Measurements from ENCODE around the gene GRID1. TPM values are rescaled to one million over a fixed set of nuclear protein-coding genes. Genes with fewer than 3 reads are reported as not detected.
A peak's percentile ranks its signal among the peaks of the same experiment; 100 is the strongest.

GRID1 gene
- total and polyA plus RNA-seq, 7 experiments from 2014 or later: not detected

GRCh38 chr10:85920311-85920710 is 446.3 kb downstream of the GRID1 start:
- H3K4me1 ChIP-seq (ENCODE audit: control insufficient read depth in 2 of 2, insufficient read depth in 2 of 2, low read length in 2 of 2): no peaks in the 10 kb centered on the region
- no peaks in the 10 kb centered on the region for H3K27me3 ChIP-seq (ENCODE audit: control insufficient read depth in 2 of 2, insufficient read depth in 2 of 2, low read length in 2 of 2)
- ChIA-PET CTCF (no interaction called here), POLR2A (no interaction called here)
- H3K4me3 Mint-ChIP-seq: no peak overlapping the region
- H3K4me1 Mint-ChIP-seq: no peaks in the 10 kb centered on the region
- H3K27ac ChIP-seq (ENCODE audit: low read depth, low read length): no peak overlapping the region
- H3K36me3 ChIP-seq (ENCODE audit: control insufficient read depth in 2 of 3, insufficient read depth in 3 of 3, low read length in 3 of 3): no peaks in the 10 kb centered on the region
- ATAC-seq: no peak
- H3K4me3 ChIP-seq (ENCODE audit: low read length): no peak overlapping the region
- H3K27ac Mint-ChIP-seq: no peak overlapping the region
- no peak for DNase-seq
- no peaks in the 10 kb centered on the region for H3K36me3 Mint-ChIP-seq
- no peaks in the 10 kb centered on the region for H3K9me3 ChIP-seq (ENCODE audit: control insufficient read depth in 2 of 3, low read length in 3 of 3)
- peaks cover 0 to 2% (median 0%) of the 10 kb centered on the region in 11 donors for H3K9me3 Mint-ChIP-seq
- peaks cover 0 to 17% (median 4%) of the 10 kb centered on the region in 5 donors for H3K27me3 Mint-ChIP-seq
- intact Hi-C loops (cut with micrococcal nuclease): no loop called here

DNA sequence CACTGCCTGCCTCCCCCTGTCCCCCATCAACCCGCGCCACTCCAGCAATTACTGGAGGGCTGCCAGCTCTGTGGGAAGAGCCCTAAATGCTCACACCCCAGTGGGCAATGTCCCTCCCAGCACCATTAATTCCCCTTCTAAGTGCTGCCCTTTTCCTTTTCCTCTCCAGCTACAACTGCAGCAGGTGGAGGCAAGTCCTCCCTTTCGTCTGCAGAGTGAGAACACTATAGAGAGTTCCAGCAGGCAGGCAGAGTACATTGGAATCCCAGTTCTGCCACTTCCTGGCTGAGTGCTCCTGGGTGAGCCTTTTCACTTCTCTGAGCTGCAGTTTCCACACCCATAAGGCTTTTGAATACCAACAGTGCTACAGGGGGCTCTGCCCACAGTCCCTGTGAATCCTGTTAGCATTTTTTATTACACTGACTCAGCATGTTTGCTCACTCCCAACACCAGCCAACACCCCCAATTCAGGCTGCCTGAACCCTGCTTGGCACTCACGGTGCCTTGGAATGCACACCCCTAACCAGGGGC is 447.0 kb downstream of the GRID1 start:
- Mint-ChIP-seq H3K36me3 (no peaks in the 10 kb centered on the region), H3K27me3 (peaks cover 0 to 17% (median 4%) of the 10 kb centered on the region in 5 donors), H3K9me3 (peaks cover 0 to 2% (median 0%) of the 10 kb centered on the region in 11 donors), H3K27ac (no peak overlapping the region), H3K4me1 (no peaks in the 10 kb centered on the region), H3K4me3 (no peak overlapping the region)
- H3K27me3 ChIP-seq (ENCODE audit: control insufficient read depth in 2 of 2, insufficient read depth in 2 of 2, low read length in 2 of 2): no peaks in the 10 kb centered on the region
- no peaks in the 10 kb centered on the region for H3K4me1 ChIP-seq (ENCODE audit: control insufficient read depth in 2 of 2, insufficient read depth in 2 of 2, low read length in 2 of 2)
- no peaks in the 10 kb centered on the region for H3K9me3 ChIP-seq (ENCODE audit: control insufficient read depth in 2 of 3, low read length in 3 of 3)
- CTCF ChIA-PET: no interaction called here
- intact Hi-C loops (cut with micrococcal nuclease): no loop called here
- DNase-seq (no peak), ATAC-seq (no peak)
- no peak overlapping the region for H3K27ac ChIP-seq (ENCODE audit: low read depth, low read length)
- no peaks in the 10 kb centered on the region for H3K36me3 ChIP-seq (ENCODE audit: control insufficient read depth in 2 of 3, insufficient read depth in 3 of 3, low read length in 3 of 3)
- H3K4me3 ChIP-seq (ENCODE audit: low read length): no peak overlapping the region
- POLR2A ChIA-PET: no interaction called here

GRCh38 chr10:85918371-85918770 is 448.2 kb downstream of the GRID1 start:
- H3K36me3 ChIP-seq (ENCODE audit: control insufficient read depth in 2 of 3, insufficient read depth in 3 of 3, low read length in 3 of 3): no peaks in the 10 kb centered on the region
- POLR2A ChIA-PET: no interaction called here
- H3K27ac ChIP-seq (ENCODE audit: low read depth, low read length): no peak overlapping the region
- no peak overlapping the region for H3K4me3 ChIP-seq (ENCODE audit: low read length)
- Mint-ChIP-seq H3K27me3 (peaks cover 0 to 17% (median 0%) of the 10 kb centered on the region in 5 donors), H3K27ac (no peak overlapping the region), H3K36me3 (no peaks in the 10 kb centered on the region), H3K4me3 (no peak overlapping the region), H3K4me1 (no peaks in the 10 kb centered on the region), H3K9me3 (no peaks in the 10 kb centered on the region)
- no peaks in the 10 kb centered on the region for H3K9me3 ChIP-seq (ENCODE audit: control insufficient read depth in 2 of 3, low read length in 3 of 3)
- ATAC-seq (no peak), DNase-seq (no peak)
- H3K27me3 ChIP-seq (ENCODE audit: control insufficient read depth in 2 of 2, insufficient read depth in 2 of 2, low read length in 2 of 2): no peaks in the 10 kb centered on the region
- intact Hi-C loops (cut with micrococcal nuclease): no loop called here
- no peaks in the 10 kb centered on the region for H3K4me1 ChIP-seq (ENCODE audit: control insufficient read depth in 2 of 2, insufficient read depth in 2 of 2, low read length in 2 of 2)
- CTCF ChIA-PET: no interaction called here

DNA sequence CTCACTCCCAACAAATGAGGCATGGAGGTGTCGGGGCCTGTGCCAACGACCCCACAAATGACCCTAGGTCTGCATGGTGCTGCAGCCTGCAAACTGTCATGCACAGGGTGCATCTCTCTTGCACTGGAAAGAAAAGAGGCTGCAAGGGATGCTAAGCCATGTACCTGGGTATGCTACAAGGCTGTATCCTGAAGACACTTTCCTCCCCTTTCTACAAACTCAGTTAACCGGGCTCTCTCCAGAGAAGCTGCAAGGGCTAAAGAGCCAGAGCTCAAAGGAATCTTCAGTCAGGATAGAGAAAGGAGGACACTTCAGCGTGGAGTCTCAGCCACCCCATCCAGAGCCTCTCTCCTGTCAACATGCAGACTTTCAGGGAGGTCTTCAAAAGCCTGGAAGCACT is 449.0 kb downstream of the GRID1 start:
- Histone ChIP-seq H3K4me3 (ENCODE audit: low read length) (no peak overlapping the region), H3K36me3 (ENCODE audit: control insufficient read depth in 2 of 3, insufficient read depth in 3 of 3, low read length in 3 of 3) (no peaks in the 10 kb centered on the region), H3K27me3 (ENCODE audit: control insufficient read depth in 2 of 2, insufficient read depth in 2 of 2, low read length in 2 of 2) (no peaks in the 10 kb centered on the region), H3K27ac (ENCODE audit: low read depth, low read length) (no peak overlapping the region), H3K4me1 (ENCODE audit: control insufficient read depth in 2 of 2, insufficient read depth in 2 of 2, low read length in 2 of 2) (no peaks in the 10 kb centered on the region), H3K9me3 (ENCODE audit: control insufficient read depth in 2 of 3, low read length in 3 of 3) (no peaks in the 10 kb centered on the region)
- DNase-seq (no peak), ATAC-seq (no peak)
- Mint-ChIP-seq H3K27me3 (peaks cover 0 to 17% (median 0%) of the 10 kb centered on the region in 5 donors), H3K4me3 (no peak overlapping the region), H3K9me3 (no peaks in the 10 kb centered on the region), H3K36me3 (no peaks in the 10 kb centered on the region), H3K27ac (no peak overlapping the region), H3K4me1 (no peaks in the 10 kb centered on the region)
- ChIA-PET POLR2A (no interaction called here), CTCF (no interaction called here)
- intact Hi-C loops (cut with micrococcal nuclease): no loop called here

DNA sequence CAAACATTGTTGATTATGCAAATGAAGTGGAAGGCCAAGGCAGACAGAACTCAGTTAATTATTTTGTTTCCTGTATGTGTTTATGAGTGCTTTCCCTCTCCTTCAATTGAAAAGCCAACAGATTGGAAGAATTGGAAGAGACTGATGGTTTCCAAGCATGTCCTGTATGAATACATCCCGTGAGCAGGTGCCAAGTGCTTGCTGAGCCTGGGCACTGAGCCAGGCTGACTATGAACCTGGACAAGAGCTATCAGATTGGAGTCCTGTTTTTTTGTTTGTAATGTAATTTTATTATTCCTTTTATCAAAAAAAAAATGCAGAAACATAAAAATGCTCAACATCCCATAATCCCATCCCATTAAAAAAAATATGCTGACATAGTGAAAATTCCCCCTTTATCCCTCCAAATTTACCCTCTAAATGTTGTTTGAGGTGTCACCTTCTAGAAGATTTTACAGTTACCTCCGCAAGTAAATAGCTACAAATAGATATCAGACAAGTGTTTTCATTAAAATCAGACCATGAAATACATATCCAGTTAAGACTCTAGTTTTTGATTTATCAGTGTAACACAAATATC is 449.5 kb downstream of the GRID1 start:
- Histone ChIP-seq H3K27ac (ENCODE audit: low read depth, low read length) (no peak overlapping the region), H3K9me3 (ENCODE audit: control insufficient read depth in 2 of 3, low read length in 3 of 3) (no peaks in the 10 kb centered on the region), H3K27me3 (ENCODE audit: control insufficient read depth in 2 of 2, insufficient read depth in 2 of 2, low read length in 2 of 2) (no peaks in the 10 kb centered on the region), H3K4me1 (ENCODE audit: control insufficient read depth in 2 of 2, insufficient read depth in 2 of 2, low read length in 2 of 2) (no peaks in the 10 kb centered on the region), H3K4me3 (ENCODE audit: low read length) (no peak overlapping the region), H3K36me3 (ENCODE audit: control insufficient read depth in 2 of 3, insufficient read depth in 3 of 3, low read length in 3 of 3) (no peaks in the 10 kb centered on the region)
- ATAC-seq (no peak), DNase-seq (no peak)
- Mint-ChIP-seq H3K36me3 (no peaks in the 10 kb centered on the region), H3K27ac (no peak overlapping the region), H3K4me1 (no peaks in the 10 kb centered on the region), H3K9me3 (no peaks in the 10 kb centered on the region), H3K27me3 (peaks cover 0 to 22% (median 0%) of the 10 kb centered on the region in 5 donors), H3K4me3 (no peak overlapping the region)
- intact Hi-C loops (cut with micrococcal nuclease): no loop called here
- ChIA-PET CTCF (no interaction called here), POLR2A (no interaction called here)

GRCh38 chr10:85916286-85916685 is 450.3 kb downstream of the GRID1 start:
- intact Hi-C loops (cut with micrococcal nuclease): no loop called here
- H3K4me3 ChIP-seq (ENCODE audit: low read length): no peak overlapping the region
- no peak overlapping the region for H3K27ac ChIP-seq (ENCODE audit: low read depth, low read length)
- Mint-ChIP-seq H3K36me3 (no peaks in the 10 kb centered on the region), H3K9me3 (no peaks in the 10 kb centered on the region), H3K4me1 (no peaks in the 10 kb centered on the region), H3K27me3 (peaks cover 0 to 23% (median 0%) of the 10 kb centered on the region in 5 donors), H3K27ac (no peak overlapping the region), H3K4me3 (no peak overlapping the region)
- ChIA-PET CTCF (no interaction called here), POLR2A (no interaction called here)
- H3K4me1 ChIP-seq (ENCODE audit: control insufficient read depth in 2 of 2, insufficient read depth in 2 of 2, low read length in 2 of 2): no peaks in the 10 kb centered on the region
- DNase-seq (no peak), ATAC-seq (no peak)
- H3K36me3 ChIP-seq (ENCODE audit: control insufficient read depth in 2 of 3, insufficient read depth in 3 of 3, low read length in 3 of 3): no peaks in the 10 kb centered on the region
- H3K27me3 ChIP-seq (ENCODE audit: control insufficient read depth in 2 of 2, insufficient read depth in 2 of 2, low read length in 2 of 2): no peaks in the 10 kb centered on the region
- H3K9me3 ChIP-seq (ENCODE audit: control insufficient read depth in 2 of 3, low read length in 3 of 3): no peaks in the 10 kb centered on the region

DNA sequence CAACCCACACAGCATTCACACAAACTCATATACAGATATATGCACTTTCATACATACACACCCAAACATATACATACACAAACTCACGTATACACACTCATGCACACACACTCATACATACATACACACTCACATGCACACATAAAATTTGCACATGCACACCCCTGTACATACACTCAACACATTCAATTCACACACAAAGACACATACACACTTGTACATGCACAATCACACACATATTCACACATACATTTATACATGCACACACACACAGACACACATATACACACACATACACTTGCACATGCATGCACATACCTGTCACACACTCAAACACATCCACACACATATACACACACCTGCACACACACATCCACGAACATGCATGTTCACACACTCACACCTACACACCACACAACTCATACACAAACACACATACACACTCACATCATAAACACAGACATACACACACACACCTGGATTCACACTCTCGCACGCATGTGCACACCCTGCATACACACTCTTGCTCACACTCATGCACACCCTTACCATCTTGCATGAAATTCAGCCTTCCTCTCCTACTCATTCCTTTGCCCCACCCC is 451.2 kb downstream of the GRID1 start:
- Mint-ChIP-seq H3K4me3 (no peak overlapping the region), H3K9me3 (no peaks in the 10 kb centered on the region), H3K36me3 (no peaks in the 10 kb centered on the region), H3K27ac (no peak overlapping the region), H3K4me1 (no peaks in the 10 kb centered on the region), H3K27me3 (peaks cover 0 to 30% (median 0%) of the 10 kb centered on the region in 5 donors)
- Histone ChIP-seq H3K9me3 (ENCODE audit: control insufficient read depth in 2 of 3, low read length in 3 of 3) (no peaks in the 10 kb centered on the region), H3K4me3 (ENCODE audit: low read length) (no peak overlapping the region), H3K27ac (ENCODE audit: low read depth, low read length) (no peak overlapping the region), H3K36me3 (ENCODE audit: control insufficient read depth in 2 of 3, insufficient read depth in 3 of 3, low read length in 3 of 3) (no peaks in the 10 kb centered on the region), H3K27me3 (ENCODE audit: control insufficient read depth in 2 of 2, insufficient read depth in 2 of 2, low read length in 2 of 2) (no peaks in the 10 kb centered on the region), H3K4me1 (ENCODE audit: control insufficient read depth in 2 of 2, insufficient read depth in 2 of 2, low read length in 2 of 2) (no peaks in the 10 kb centered on the region)
- DNase-seq: no peak
- CTCF ChIA-PET: no interaction called here
- intact Hi-C loops (cut with micrococcal nuclease): no loop called here
- POLR2A ChIA-PET: no interaction called here
- peak; percentile 11 for ATAC-seq
